Endothelial cell of umbilical vein (primary cell): ENCODE measurements around the gene DAO. TPM values are rescaled to one million over a fixed set of nuclear protein-coding genes. Genes with fewer than 3 reads are reported as not detected.
"Not testable (repeated sequence)": the region's sequence is repeated elsewhere in the genome, so short reads cannot be mapped to it uniquely, and the experiment has no call there.

Experiments
- BruUV-seq: library from RNA; stranded (reverse); fragments of 400-500 nt; replicated peaks from 2 replicates; lab custom pipeline; 2021; lab: Mats Ljungman, UMichigan
- CTCF ChIA-PET: fragments of 300-600, 350-600 bp; sonication (Branson Sonifier 250); formaldehyde crosslinking; loops from one replicate; lab custom pipeline; 2021; ENCODE audit warnings: antibody characterized with exemption, inconsistent platforms; lab: Charles Lee
- POLR2A ChIA-PET: fragments of 300-600, 350-600 bp; sonication (Branson Sonifier 250); formaldehyde crosslinking; loops from one replicate; lab custom pipeline; 2021; ENCODE audit warnings: antibody characterized with exemption, inconsistent platforms; lab: Charles Lee
- DNase-seq: peaks from one replicate; pipeline ENCODE4 v3.0.0-alpha.2; 2011; ENCODE audit warnings: low read depth, low spot score
- FAIRE-seq: peaks from 2 replicates; lab custom pipeline; 2011; peaks lifted over from hg19 to GRCh38; lab: Jason Lieb, UNC
- H2AFZ ChIP-seq: 2 replicates; pipeline ENCODE4 v1.6.0; 2012; ENCODE audit warnings: low read depth, low read length, control low read depth, inconsistent platforms
- H3K27ac ChIP-seq: 2 replicates; pipeline ENCODE4 v1.5.1; 2011; ENCODE audit warnings: low read depth, mild to moderate bottlenecking, control low read depth, low read length, moderate library complexity; ENCODE audit not compliant: insufficient read depth
- H3K27me3 ChIP-seq, 2 experiments: 2 replicates each; pipeline versions ENCODE4 v1.6.0 to v1.6.1; 2011; ENCODE audit warnings: low read length in 2 of 2, mixed read lengths in 1 of 2; ENCODE audit not compliant: control insufficient read depth in 2 of 2, insufficient read depth in 2 of 2
- H3K36me3 ChIP-seq, 2 experiments: 2 replicates in 1 of 2; 3 replicates in 1 of 2; pipeline ENCODE4 v1.5.1; 2011; ENCODE audit warnings: low read length in 2 of 2, mild to moderate bottlenecking in 1 of 2, moderate library complexity in 1 of 2; ENCODE audit not compliant: control insufficient read depth in 2 of 2, insufficient read depth in 2 of 2; ENCODE audit errors: extremely low read depth in 1 of 2
- H3K4me1 ChIP-seq: 3 replicates; pipeline ENCODE4 v1.5.1; 2011; ENCODE audit warnings: mild to moderate bottlenecking, low read length; ENCODE audit not compliant: control insufficient read depth, insufficient read depth; ENCODE audit errors: extremely low read depth
- H3K4me2 ChIP-seq: 2 replicates; pipeline ENCODE4 v1.6.1; 2011; ENCODE audit warnings: low read length, control low read depth, mixed read lengths; ENCODE audit not compliant: insufficient read depth
- H3K4me3 ChIP-seq, 3 experiments: fragments of 200-600 bp in 1 of 3; sonication (generic), shearing (Covaris generic) in 1 of 3; replicated peaks in 1 of 3; 2 replicates each; pipeline ENCODE4 v1.5.1; 2011 to 2016; ENCODE audit warnings: control low read depth in 3 of 3, low read length in 3 of 3, mild to moderate bottlenecking in 2 of 3, inconsistent platforms in 1 of 3, low read depth in 1 of 3, moderate library complexity in 1 of 3; ENCODE audit not compliant: insufficient read depth in 1 of 3
- H3K79me2 ChIP-seq: 2 replicates; pipeline ENCODE4 v1.6.0; 2012; ENCODE audit warnings: low read length, inconsistent platforms; ENCODE audit not compliant: control insufficient read depth, insufficient read depth
- H3K9ac ChIP-seq: replicated peaks from 2 replicates; pipeline ENCODE3; 2011; ENCODE audit warnings: low read length, control low read depth; ENCODE audit not compliant: insufficient read depth; ENCODE audit errors: extremely low read depth
- H3K9me1 ChIP-seq: replicated peaks from 3 replicates; pipeline ENCODE4 v1.6.0; 2011; ENCODE audit warnings: mild to moderate bottlenecking, low read length; ENCODE audit not compliant: control insufficient read depth, insufficient read depth; ENCODE audit errors: extremely low read depth
- H3K9me3 ChIP-seq: replicated peaks from 2 replicates; pipeline ENCODE4 v1.5.1; 2012; ENCODE audit warnings: low read length, inconsistent platforms; ENCODE audit not compliant: control insufficient read depth, insufficient read depth
- H4K20me1 ChIP-seq: replicated peaks from 2 replicates; pipeline ENCODE3; 2011; ENCODE audit warnings: mild to moderate bottlenecking, low read length; ENCODE audit not compliant: control insufficient read depth, insufficient read depth; ENCODE audit errors: extremely low read depth
- GATA2 ChIP-seq: IDR thresholded peaks from 2 replicates; pipeline ENCODE4 v1.7.0; 2011; ENCODE audit warnings: low read depth, mild to moderate bottlenecking, moderate library complexity, mixed read lengths, low read length; ENCODE audit not compliant: insufficient read length, insufficient read depth
- JUN ChIP-seq: IDR thresholded peaks from 2 replicates; pipeline ENCODE4 v1.6.1; 2011; ENCODE audit warnings: borderline replicate concordance, low read depth; ENCODE audit not compliant: insufficient read length, insufficient read depth
- POLR2A ChIP-seq: IDR thresholded peaks from 2 replicates; pipeline ENCODE4 v1.6.1; 2012; ENCODE audit warnings: low read depth, mild to moderate bottlenecking, control low read depth, low read length
- dilution Hi-C: fragments of 300-500 bp; cut with MboI; formaldehyde crosslinking; loops from one replicate; pipeline ENCODE4 v1.15.0; 2019; ENCODE audit warnings: low sequenced_read_pairs; ENCODE audit not compliant: extremely low pct_ligation_motif_present
- intact Hi-C: fragments of 100-400 bp; cut with micrococcal nuclease; formaldehyde crosslinking; loops from one replicate; pipeline ENCODE4 v1.10.0; 2022
- polyA plus RNA-seq, 4 experiments: library from polyadenylated mRNA; depleted of rRNA in 3 of 4; stranded (reverse) in 3 of 4; unstranded in 1 of 4; fragments of >200 nt; gene quantifications; 2 replicates each; pipeline versions ENCODE4 v1.2.1 to v1.2.3, GENCODE V29; 2011 to 2012; ENCODE audit warnings: missing spikeins in 1 of 4
- total RNA-seq: library from RNA; stranded (reverse); gene quantifications from 2 replicates; pipeline ENCODE4 v1.2.3, GENCODE V29; 2021
- TF ChIP-seq, protein P1 (sequence below): IDR thresholded peaks from 2 replicates; pipeline ENCODE4 v1.6.1; 2011; ENCODE audit not compliant: insufficient read depth, insufficient read length

DAO gene
- total and polyA plus RNA-seq, 2 donors (not counting 3 experiments of a cell fraction or from before 2014, with no cell fraction given), result not detected

DNA sequence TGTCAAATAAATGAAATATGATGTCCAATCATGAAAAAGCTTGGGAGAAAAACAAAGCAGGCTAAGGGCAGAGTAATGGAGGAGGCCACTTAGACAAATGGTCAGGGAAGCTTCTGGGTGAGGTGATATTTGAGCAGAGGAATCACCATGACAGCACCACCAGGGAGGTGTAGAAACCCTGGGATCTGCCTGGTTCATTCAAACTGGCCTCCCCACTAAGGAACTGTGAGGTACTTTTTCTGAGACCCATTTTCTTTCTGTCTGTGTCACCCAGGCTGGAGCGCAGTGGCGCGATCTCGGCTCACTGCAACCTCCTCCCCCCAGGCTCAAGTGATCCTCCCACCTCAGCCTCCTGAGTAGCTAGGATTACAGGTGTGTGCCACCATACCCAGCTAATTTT is 14.7 kb upstream of the DAO start:
- DNase-seq, result no peak
- POLR2A ChIA-PET, result no interaction called here
- no peak for FAIRE-seq

DNA sequence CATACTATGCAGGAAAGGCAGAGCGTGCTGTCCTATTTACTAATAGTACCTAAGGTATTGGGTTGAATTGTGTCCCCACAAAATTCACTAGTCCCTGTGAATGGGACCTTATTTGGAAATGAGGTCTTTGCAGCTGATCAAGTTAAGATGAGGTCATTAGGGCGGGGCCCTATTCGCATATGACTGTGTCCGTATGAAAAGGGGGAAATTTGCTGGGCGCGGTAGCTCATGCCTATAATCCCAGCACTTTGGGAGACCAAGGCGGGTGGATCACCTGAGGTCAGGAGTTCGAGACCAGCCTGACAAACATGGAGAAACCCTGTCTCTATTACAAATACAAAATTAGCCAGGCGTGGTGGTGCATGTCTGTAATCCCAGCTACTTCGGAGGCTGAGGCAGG is 13.8 kb upstream of the DAO start:
- CTCF ChIA-PET, H3K9me3 ChIP-seq, H3K9ac ChIP-seq, dilution Hi-C loops, POLR2A ChIA-PET, FAIRE-seq, H2AFZ ChIP-seq, H4K20me1 ChIP-seq, H3K4me3 ChIP-seq, DNase-seq, H3K27ac ChIP-seq, H3K9me1 ChIP-seq, H3K4me1 ChIP-seq, H3K4me2 ChIP-seq, H3K27me3 ChIP-seq, H3K79me2 ChIP-seq, intact Hi-C loops, H3K36me3 ChIP-seq, BruUV-seq: not testable (repeated sequence)

More for the DNA sequence above, 14.7 kb upstream of the DAO start:
- Histone ChIP-seq H2AFZ (no peak overlapping the region), H3K4me2 (no peak overlapping the region), H3K79me2 (no peaks in the 10 kb centered on the region), H3K4me3 (no peak overlapping the region), H4K20me1 (no peaks in the 10 kb centered on the region), H3K36me3 (no peaks in the 10 kb centered on the region), H3K27me3 (no peaks in the 10 kb centered on the region), H3K9me1 (no peaks in the 10 kb centered on the region), H3K4me1 (no peaks in the 10 kb centered on the region), H3K27ac (no peak overlapping the region), H3K9ac (no peak overlapping the region), H3K9me3 (no peaks in the 10 kb centered on the region)
- dilution Hi-C loops, result no loop called here
- intact Hi-C loops, result no loop called here
- CTCF ChIA-PET, result no interaction called here
- BruUV-seq, result no TSS peak
- TF ChIP-seq, protein P1, sequence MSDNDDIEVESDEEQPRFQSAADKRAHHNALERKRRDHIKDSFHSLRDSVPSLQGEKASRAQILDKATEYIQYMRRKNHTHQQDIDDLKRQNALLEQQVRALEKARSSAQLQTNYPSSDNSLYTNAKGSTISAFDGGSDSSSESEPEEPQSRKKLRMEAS, result no peak
- no peak for TF ChIP-seq POLR2A
- TF ChIP-seq GATA2, result no peak
- TF ChIP-seq JUN, result no peak
